Adrenal gland (tissue), 5 donors: ENCODE measurements around the gene BRD1.

Experiments
- POLR2A ChIP-seq, 2 donors: fragments of 450-650 bp; IDR thresholded peaks; one replicate each; pipeline ENCODE4 v1.6.1; 2017; ENCODE audit warnings: antibody characterized with exemption in 2 of 2, mild to moderate bottlenecking in 2 of 2, moderate library complexity in 1 of 2
- TF ChIP-seq, protein P1 (sequence below), 6 experiments: fragments of 450-650 bp in 4 of 6; fragments of 200-600 bp in 2 of 6; sonication (generic) in 1 of 6; IDR thresholded peaks; 1 replicate in 5 of 6; 2 replicates in 1 of 6; pipeline versions ENCODE4 v1.5.1 to v1.8.0; 2016 to 2021; ENCODE audit warnings: antibody characterized with exemption in 6 of 6, mild to moderate bottlenecking in 2 of 6, moderate library complexity in 1 of 6
- donor health status: DM: no; HTN: no; CAD: no.

DNA sequence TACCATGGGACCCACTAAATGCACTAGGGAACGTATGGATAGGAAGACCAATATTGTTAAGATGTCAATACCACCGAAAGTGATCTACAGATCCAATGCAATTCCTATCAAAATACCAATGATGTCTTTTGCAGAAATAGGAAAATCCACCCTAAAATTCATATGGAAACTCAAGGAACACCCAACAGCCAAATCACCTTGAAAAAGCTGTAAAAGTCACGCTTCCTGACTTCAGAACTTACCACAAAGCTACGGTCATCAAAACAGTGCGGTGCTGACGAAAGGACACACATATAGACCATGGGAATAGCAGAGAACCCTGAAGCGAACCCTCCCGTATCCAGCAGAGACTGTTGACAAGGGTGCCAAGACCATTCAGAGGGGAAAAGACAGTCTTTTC lies 20.5 kb downstream of the BRD1 start:
- TF ChIP-seq POLR2A (IDR thresholded peaks at IDR 0.05), result no peak
- TF ChIP-seq, protein P1, sequence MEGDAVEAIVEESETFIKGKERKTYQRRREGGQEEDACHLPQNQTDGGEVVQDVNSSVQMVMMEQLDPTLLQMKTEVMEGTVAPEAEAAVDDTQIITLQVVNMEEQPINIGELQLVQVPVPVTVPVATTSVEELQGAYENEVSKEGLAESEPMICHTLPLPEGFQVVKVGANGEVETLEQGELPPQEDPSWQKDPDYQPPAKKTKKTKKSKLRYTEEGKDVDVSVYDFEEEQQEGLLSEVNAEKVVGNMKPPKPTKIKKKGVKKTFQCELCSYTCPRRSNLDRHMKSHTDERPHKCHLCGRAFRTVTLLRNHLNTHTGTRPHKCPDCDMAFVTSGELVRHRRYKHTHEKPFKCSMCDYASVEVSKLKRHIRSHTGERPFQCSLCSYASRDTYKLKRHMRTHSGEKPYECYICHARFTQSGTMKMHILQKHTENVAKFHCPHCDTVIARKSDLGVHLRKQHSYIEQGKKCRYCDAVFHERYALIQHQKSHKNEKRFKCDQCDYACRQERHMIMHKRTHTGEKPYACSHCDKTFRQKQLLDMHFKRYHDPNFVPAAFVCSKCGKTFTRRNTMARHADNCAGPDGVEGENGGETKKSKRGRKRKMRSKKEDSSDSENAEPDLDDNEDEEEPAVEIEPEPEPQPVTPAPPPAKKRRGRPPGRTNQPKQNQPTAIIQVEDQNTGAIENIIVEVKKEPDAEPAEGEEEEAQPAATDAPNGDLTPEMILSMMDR (IDR thresholded peaks at IDR 0.05), result no peak
